ENCODE measurements around the gene HSPG2. TPM values are rescaled to one million over a fixed set of nuclear protein-coding genes. Genes with fewer than 3 reads are reported as not detected.
A peak's percentile ranks its signal among the peaks of the same experiment; 100 is the strongest.

HSPG2 gene
- total and polyA plus RNA-seq, 9 of the 15 experiments (the other 6 are each of a cell fraction or from before 2014, with no cell fraction given) = 0.14 to 160 (median 15.7) TPM

DNA sequence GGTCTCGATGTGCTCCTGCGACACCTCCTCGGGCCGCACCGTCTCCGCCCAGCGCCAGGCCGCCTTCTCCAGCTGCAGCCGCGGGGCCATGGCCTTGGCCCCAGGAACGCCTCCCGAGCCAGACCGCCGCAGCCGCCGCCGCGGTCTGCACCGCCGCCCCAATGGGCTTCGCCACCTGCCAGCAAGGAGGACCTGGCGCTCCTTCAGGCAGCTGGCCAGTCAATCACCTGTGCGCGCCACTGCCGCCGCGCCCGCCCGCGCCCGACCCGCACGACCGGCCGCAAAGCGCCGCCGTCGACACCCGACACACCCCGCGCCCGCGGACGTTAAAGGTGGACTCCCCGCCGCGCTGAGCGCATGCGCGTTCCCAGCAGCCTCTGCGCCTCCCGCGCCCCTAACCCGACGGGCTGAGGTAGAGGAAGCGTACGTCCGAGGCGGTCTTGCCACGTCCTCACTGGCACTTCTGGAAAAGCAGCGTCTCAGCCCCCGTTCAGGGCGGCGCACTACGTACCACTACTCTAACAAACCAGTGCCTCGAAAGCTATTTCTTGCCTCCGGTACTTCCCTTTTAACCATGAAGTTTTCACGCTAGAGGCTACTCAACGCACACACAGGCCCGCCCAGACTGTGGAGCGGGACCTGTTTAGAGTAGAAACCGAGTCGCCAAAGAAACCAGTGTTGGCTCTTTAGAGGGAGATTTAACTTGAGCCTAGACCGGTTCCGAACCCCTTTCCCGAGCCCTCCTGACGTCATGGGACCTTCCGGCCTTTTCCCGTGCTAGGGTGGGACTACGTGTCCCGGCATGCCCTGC, 154.0 kb downstream of the HSPG2 start, which contains the start of gene USP48 (continued):
- TF ChIP-seq, protein P1, sequence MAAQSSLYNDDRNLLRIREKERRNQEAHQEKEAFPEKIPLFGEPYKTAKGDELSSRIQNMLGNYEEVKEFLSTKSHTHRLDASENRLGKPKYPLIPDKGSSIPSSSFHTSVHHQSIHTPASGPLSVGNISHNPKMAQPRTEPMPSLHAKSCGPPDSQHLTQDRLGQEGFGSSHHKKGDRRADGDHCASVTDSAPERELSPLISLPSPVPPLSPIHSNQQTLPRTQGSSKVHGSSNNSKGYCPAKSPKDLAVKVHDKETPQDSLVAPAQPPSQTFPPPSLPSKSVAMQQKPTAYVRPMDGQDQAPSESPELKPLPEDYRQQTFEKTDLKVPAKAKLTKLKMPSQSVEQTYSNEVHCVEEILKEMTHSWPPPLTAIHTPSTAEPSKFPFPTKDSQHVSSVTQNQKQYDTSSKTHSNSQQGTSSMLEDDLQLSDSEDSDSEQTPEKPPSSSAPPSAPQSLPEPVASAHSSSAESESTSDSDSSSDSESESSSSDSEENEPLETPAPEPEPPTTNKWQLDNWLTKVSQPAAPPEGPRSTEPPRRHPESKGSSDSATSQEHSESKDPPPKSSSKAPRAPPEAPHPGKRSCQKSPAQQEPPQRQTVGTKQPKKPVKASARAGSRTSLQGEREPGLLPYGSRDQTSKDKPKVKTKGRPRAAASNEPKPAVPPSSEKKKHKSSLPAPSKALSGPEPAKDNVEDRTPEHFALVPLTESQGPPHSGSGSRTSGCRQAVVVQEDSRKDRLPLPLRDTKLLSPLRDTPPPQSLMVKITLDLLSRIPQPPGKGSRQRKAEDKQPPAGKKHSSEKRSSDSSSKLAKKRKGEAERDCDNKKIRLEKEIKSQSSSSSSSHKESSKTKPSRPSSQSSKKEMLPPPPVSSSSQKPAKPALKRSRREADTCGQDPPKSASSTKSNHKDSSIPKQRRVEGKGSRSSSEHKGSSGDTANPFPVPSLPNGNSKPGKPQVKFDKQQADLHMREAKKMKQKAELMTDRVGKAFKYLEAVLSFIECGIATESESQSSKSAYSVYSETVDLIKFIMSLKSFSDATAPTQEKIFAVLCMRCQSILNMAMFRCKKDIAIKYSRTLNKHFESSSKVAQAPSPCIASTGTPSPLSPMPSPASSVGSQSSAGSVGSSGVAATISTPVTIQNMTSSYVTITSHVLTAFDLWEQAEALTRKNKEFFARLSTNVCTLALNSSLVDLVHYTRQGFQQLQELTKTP (IDR thresholded peaks at IDR 0.05; ENCODE audit: low read depth in 1 of 2, partially characterized antibody in 2 of 2) = peak in 1 of 2 experiments; percentile 88
- TF ChIP-seq PHF8 (IDR thresholded peaks at IDR 0.05; ENCODE audit: borderline replicate concordance, low read length) (peak; percentile 99), RBFOX2 (IDR thresholded peaks at IDR 0.05; ENCODE audit: low read depth, low read length) (peak; percentile 100), E2F3 (CRISPR knock-in tag; IDR thresholded peaks at IDR 0.05) (peak; percentile 83), ZNF274 (IDR thresholded peaks at IDR 0.05; ENCODE audit: borderline replicate concordance, low read depth, low read length) (no peak), ZNF175 (CRISPR knock-in tag; IDR thresholded peaks at IDR 0.05; ENCODE audit: low read depth) (no peak; the same call in 1 of the 2 replicates), PHB (CRISPR knock-in tag; IDR thresholded peaks at IDR 0.05) (no peak), ZNF668 (CRISPR knock-in tag; IDR thresholded peaks at IDR 0.05) (no peak; the same call in 1 of the 2 replicates), SETDB1 (IDR thresholded peaks at IDR 0.05; ENCODE audit: low read length) (peak; percentile 64), CREBBP (IDR thresholded peaks at IDR 0.05; ENCODE audit: low read depth, low read length) (no peak), FOXP1 (CRISPR knock-in tag; IDR thresholded peaks at IDR 0.05) (peak; percentile 99), KLF10 (CRISPR knock-in tag; IDR thresholded peaks at IDR 0.05) (no peak), CHD1 (IDR thresholded peaks at IDR 0.05; ENCODE audit: low read length) (peak; percentile 86), NR4A1 (CRISPR knock-in tag; IDR thresholded peaks at IDR 0.05) (0 out of 2 replicates have a peak, but pooled peaks have one; percentile 61), NR4A1 (tag; IDR thresholded peaks at IDR 0.05) (peak; percentile 85; the same call in 1 of the 2 replicates), PHF21A (IDR thresholded peaks at IDR 0.05; ENCODE audit: borderline replicate concordance, low read depth) (peak; percentile 8; the same call in 1 of the 2 replicates), SMARCA4 (IDR thresholded peaks at IDR 0.05) (peak; percentile 66), SIX5 (IDR thresholded peaks at IDR 0.05; ENCODE audit: borderline replicate concordance in 1 of 2, insufficient read depth in 1 of 2, low read depth in 1 of 2, low read length in 2 of 2) (peak in 1 of 2 experiments; percentile 18; a peak in 2 of 4 replicates), SNIP1 (IDR thresholded peaks at IDR 0.05; ENCODE audit: low read depth) (peak; percentile 42; the same call in 1 of the 2 replicates), NFATC3 (IDR thresholded peaks at IDR 0.05) (peak; percentile 46; the same call in 1 of the 2 replicates), MAZ (CRISPR knock-in tag; conservative IDR thresholded peaks at IDR 0.05 in 1 of 2, IDR thresholded peaks at IDR 0.05 in 1 of 2) (peak; percentile 59 to 78; a peak in 3 of 4 replicates)
- TF ChIP-seq, protein P2, sequence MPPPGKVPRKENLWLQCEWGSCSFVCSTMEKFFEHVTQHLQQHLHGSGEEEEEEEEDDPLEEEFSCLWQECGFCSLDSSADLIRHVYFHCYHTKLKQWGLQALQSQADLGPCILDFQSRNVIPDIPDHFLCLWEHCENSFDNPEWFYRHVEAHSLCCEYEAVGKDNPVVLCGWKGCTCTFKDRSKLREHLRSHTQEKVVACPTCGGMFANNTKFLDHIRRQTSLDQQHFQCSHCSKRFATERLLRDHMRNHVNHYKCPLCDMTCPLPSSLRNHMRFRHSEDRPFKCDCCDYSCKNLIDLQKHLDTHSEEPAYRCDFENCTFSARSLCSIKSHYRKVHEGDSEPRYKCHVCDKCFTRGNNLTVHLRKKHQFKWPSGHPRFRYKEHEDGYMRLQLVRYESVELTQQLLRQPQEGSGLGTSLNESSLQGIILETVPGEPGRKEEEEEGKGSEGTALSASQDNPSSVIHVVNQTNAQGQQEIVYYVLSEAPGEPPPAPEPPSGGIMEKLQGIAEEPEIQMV (tag; conservative IDR thresholded peaks at IDR 0.05; ENCODE audit: low read depth) = peak; percentile 87
- TF ChIP-seq, protein P3, sequence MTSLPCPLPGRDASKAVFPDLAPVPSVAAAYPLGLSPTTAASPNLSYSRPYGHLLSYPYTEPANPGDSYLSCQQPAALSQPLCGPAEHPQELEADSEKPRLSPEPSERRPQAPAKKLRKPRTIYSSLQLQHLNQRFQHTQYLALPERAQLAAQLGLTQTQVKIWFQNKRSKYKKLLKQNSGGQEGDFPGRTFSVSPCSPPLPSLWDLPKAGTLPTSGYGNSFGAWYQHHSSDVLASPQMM (CRISPR knock-in tag; IDR thresholded peaks at IDR 0.05) = no peak
